NCI-H82 treated with DMSO at 0.1 percent for 48 hours (cell line): ENCODE results near the gene NCKIPSD.

ENCODE experiments used
- DNase-seq: peaks from one replicate; lab custom pipeline; 2025; ENCODE audit not compliant: unreplicated experiment; lab: John Stamatoyannopoulos, UW

NCKIPSD gene

DNA sequence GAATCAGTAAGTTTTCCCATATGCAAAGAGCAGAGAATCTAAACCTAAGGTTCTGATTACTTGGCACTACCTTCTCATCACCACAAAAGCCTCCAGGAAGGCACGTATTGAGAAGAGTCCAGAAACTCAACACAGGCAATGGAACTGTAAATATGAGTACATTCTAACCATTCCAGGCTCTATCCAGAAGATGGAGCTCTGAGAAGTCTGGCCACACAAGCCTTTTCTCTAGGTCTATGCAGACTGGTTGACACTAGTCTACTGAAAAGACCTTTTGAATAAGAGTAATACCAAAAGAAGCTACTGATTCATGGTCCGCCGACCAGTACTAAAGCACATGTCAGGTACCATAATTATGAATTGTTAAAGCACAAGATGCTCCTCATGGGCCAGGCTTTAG is 12.2 kb upstream of the NCKIPSD start:
- DNase-seq: no peak

DNA sequence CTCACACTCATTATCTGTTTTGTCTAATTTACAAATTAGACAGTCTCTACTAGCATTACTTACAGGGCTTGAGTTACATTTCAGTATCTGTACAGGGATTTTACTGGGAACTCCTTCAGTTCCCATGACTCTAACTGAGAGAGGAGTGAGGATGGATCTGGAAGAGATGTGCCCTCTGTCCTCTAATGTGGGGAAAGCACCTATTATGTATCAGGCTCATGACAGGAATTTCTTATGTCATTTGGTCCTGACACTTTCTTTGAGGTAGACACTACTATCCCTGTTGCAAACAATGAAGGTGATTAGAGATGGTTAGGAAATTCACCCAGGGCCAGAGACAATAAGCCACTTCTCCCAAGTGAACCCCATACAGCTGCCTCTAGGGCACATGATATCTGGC is 10.9 kb upstream of the NCKIPSD start:
- DNase-seq: no peak

DNA sequence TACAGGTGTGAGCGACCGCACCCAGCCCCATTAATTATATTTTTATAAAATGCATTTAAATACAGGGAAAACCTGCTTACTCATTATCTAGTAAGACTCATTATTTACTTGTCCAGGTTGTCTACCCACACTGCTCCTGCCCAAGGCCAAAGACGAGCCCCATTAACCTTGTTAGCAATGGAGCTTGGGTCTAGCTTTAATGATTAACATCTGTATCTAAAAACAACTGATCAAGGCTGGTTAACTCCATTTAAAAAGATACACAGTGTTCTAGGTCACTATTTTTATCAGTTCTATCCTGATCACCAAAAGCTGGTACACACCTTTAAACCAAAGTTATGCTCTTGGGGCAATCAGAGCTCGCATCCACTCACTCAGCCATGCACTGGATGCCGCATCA is 10.4 kb upstream of the NCKIPSD start:
- no peak for DNase-seq

DNA sequence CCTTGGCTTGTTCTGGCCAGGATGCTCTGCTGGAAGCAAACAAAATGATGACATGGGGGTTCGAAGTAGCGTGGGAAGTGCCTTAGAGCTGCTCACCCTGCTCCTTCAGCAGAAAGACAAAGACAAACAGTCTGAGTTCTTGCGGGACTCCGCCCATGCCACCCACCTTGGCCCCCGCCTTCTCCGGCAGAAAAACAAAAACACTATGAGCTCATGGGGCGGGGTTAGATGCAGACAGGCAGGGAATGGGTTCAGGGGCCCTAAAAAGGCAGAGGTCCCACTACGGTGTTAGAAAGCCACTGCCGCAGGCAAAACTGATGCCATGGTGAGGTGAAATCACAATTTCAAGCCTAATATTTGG is 9.7 kb upstream of the NCKIPSD start:
- no peak for DNase-seq

DNA sequence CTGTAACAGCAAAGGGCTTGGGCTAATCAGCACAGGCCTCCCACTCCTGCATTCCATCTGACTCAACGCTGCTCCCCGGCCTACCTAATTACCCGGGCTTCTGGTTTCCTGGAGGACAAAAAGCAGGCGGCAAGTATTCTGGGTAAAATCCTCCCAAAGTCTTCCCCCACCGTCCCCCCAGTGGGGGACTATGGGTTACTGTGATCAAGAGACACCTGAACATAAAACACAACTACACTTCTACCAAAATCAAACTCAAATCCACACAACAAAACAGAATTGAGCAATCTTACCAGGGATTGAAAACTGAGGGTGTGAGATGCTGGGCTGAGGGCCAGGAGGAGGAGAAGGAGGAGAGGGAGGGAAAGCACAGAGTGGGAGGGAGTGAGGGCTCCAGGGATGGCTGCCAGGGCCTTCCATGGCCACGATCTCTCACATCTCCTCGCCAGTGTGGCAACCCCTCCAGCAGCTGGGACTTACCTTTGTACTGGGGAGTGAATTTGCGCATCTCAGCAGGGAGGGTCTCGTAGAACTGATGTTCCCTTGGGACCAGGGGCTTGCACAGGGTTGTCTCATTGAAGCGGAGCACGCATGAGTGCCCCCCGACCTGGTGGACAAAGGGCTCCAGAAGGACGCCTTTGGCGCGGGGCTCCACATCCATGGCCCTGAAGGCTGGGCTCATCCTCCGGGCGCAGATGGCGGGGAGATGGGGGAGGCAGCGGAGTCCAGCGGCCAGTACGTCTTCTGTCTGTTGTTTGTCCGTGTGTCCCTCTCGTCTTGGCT is 9.1 kb upstream of the NCKIPSD start:
- DNase-seq: no peak

DNA sequence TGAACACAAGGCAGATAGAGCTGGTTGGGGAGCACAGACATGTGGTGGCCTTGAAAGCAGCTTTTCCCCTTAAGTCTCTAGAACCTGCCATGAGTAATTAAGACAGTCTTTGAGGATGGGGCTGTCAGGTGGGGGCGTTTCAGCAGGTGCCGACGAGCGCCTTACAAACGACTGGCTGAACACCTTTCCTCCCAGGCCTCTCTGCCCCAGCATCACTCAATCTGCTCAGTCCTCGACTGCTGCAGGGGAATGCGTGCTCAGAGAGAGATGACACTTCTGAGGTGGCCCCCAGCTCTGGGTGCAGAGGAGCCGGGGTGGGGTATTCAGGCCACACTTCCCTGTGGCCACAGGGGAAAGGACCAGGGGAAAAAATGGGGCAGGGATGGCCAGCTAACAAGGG is 8.1 kb upstream of the NCKIPSD start:
- no peak for DNase-seq

DNA sequence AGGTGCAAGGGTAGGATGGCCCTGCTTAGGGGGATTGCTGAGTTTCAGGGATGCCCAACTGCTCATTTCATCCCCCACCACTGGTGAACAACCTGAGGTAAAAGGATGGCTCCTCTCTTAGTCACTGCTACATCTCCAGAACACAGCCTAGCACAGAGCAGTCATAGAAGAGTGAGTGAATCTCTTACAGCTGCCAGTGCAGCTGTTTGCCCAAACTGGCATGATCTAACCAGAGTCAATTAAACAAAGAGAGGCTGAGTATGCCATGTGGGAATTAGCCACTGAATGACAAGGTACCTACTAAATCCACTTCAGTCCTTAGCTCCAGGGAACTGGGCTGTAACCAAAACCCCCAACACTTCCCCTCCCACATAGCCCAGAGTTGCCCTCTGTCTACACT is 6.8 kb upstream of the NCKIPSD start:
- no peak for DNase-seq

DNA sequence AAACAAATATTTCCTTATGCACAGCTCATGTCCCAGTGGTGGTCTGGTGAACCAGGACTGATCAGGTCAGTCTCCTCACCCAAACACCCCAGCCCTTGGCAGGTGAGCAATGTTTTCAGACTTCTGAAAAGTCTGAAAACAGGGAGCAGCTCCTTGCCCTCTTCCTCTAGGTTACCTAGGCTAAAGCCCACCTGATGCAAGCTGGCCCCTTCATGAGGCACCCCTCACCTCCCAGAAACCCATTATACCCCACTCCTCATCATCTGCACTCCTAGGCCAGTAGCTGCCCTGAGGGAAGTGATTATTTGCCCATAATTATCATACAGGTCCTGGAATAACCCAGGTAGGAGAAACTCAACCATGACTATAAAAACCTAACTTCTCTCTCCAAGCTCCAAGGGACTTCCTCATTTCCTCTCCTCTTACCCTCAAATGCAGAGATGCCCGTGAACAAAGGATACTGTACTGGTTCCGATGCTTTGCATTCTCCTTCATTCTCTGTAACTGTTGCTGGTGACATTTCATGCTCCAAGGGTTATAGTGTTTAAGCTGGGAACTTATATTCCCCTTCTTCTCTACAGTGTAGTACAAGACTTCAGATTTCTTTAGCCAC is 5.2 kb upstream of the NCKIPSD start:
- DNase-seq: no peak

DNA sequence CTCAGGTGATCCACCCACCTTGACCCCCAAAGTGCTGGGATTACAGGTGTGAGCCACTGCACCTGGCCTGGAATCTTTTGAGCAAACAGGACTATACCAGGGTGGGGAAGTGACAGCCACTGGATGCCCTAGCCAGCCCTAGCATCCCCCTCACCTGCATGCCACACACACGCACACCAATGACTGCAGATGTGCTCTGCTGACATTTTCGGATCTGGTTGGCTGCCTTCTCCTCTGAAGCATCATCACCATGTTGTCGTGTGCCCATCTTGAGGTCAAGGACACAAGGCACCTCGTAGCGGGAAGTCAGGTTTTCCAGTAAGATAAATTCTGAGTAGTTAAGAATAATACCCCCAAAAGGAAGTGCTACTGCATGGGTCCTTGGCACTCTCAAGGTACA is 3.7 kb upstream of the NCKIPSD start:
- no peak for DNase-seq

DNA sequence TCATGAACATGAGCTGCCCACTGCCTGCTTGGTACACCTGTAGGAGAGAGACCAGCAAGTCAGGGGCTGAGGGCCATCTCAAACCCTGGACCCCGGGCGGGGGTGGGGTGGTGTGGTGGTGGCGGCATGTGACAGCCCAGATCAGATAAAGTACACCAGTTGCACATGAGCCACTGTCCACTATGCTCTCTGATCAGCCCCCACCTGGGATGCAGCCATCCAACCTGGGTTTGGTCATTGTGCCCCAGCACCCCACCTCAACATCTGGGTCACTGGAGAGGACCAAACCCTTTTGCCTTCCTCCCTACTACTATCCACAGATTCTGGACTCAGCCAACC is 3.0 kb upstream of the NCKIPSD start:
- no peak for DNase-seq

DNA sequence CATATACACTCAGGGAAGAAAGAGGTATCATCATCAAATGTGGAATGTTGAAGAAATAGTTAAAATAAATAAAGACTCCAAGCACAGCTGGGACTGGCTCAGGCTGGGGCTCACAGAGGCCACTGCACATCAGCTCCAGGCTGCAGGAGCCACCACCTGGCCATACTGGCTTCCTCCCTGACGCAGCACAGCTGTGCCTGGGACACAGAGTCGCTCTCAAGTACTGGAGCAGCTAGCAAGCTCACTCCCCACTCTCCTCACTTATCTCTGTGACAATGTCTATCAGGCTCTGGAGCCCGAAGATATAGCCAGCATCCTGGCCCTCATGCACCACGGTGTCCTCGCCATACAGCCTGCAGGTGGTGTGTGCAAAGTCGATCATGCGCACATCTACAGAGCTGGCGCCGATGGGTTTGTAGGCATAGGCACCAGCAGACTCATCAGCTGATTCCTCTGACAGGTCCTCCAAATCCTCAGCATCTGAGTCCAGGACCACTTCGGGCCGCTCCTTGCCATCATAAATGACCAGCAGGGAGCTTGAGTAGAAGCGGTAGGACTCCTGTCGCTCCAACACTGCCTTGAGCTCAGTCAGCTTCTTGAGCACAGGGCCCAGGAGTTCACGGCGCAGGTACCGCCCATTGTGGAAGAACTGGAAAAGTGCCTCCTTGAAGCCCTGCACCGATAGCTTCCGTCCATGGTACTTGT is 2.5 kb upstream of the NCKIPSD start:
- no peak for DNase-seq

DNA sequence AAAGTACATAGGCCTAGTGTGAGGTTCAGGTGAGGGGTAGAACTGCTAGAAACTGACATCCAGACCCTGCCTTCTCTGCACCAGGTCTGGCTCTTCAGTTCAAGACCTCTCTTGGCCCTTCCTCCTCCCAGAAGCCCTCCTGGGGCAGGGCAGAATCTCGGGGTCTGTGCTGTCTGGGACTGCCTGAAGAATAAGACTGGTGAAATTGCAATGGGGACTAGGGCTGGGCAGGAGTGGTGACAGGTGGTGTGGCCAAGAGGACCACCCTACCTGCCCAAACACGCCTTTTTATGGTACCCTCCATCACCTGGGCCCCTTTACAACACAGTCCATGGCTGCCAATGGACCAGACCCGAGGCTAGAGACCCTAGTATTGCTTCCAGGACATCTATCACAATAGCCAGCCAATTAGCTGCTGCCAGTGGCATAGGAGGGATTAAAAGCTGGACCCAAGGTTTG is 1.5 kb upstream of the NCKIPSD start:
- DNase-seq: no peak

DNA sequence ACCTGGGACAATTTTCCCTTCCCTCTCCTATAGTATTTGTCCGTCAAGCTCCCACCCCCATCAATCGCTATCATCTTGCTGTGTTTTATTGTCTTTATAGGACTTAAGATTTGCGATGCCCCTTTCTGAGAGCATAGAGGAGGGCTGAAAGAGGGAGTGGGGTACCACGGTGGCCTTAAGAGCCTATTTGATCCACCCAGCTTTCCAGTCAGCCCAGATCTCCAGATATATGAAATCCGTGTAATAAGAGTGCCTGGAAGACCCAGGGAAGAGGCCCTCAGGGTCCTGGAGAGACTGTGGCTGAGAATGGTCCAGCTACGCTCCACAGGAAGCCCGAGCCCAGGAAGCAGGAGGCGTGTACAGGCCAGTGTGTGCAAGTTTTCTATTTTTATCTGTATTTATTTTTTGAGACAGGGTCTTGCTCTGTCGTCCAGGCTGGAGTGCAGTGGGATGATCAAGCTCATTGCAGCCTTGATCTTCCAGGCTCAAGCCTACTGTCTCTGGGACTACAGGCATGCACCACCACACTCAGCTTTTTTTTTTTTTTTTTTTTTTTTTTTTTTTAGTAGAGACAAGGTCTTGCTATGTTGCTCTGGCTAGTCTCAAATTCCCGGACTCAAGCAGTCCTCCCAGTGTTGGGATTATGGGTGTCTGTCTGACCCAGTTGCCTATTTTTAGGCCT is 964 bp upstream of the NCKIPSD start:
- DNase-seq: no peak

DNA sequence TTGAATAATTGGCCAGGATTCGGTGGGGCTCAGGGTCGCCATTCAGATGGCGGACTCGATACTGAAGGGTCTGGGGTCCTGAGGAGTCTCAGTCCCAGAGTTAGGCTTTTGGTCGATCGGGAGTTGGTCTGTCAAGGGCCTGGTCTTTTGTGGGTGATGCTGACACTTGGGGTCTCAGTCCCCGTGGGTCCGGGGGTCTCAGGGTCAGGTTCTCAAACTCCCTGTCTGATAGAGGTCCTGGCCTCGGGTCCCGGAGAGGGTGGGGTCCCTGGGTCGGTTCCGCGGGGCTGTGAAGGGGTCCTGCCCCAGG is 467 bp downstream of the NCKIPSD start:
- no peak for DNase-seq

DNA sequence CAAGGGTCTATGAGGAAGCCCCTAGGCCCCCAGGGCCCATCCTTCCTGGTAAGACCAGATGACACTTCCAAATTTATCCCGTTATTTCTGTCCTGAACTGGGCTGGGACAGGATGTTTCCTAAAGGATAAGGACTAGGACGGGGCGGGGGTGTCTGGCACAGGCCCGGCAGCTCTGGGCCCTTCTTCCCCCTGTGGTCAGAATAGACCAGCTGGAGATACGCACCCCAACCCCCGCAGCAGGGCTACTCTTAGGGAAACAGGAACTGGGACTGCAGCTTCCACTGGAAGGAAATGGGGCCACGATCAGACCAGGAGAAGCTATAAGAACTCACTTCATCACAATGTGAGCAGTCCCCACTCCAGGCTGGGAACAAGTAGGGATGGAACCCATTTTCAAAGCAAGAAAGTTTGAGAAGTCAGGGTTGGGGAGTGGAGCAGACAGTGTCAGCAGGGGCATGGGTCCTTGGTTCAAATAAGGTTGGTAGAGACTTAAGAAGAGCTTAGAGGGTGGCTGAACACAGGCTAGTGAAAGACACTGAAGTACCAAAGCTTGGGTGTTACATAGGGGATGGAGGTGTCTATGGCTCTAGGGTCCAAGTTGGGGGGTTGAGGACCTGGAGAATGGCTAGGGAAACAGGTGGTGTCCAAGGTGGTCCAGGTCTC is 1.1 kb downstream of the NCKIPSD start:
- no peak for DNase-seq

DNA sequence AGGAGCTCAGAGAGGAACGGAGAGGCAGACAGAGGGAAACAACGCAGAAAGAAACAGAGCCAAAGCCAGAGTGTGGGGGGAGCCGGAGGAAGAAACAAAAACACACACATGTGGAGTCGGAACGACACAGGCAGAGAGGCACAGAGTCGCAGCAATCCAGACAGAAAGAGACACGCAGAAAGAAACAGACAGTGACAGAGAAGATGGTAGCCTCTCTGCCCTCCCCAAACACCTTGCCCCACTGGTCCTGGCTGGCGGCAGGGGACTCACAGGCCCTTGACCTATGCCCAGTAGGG is 1.7 kb downstream of the NCKIPSD start:
- no peak for DNase-seq

DNA sequence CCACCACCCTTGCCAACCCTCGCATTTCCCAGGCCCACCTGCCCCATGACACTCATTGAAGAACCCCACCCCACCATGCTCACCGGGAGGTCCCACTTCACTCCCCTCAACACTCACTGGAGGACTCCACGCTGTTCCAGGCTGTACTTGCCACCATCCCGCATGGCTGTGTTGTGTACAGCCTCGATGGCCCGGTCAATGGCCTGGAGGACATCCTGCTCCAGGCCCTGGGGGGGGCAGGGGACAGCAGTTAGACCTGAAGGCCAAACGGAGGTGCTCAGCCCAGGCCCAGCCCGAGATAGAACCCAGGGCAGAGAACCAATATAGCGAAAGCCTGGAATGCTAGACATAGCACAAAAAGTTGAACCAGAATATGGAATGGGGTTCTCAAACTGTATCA is 2.9 kb downstream of the NCKIPSD start:
- no peak for DNase-seq

DNA sequence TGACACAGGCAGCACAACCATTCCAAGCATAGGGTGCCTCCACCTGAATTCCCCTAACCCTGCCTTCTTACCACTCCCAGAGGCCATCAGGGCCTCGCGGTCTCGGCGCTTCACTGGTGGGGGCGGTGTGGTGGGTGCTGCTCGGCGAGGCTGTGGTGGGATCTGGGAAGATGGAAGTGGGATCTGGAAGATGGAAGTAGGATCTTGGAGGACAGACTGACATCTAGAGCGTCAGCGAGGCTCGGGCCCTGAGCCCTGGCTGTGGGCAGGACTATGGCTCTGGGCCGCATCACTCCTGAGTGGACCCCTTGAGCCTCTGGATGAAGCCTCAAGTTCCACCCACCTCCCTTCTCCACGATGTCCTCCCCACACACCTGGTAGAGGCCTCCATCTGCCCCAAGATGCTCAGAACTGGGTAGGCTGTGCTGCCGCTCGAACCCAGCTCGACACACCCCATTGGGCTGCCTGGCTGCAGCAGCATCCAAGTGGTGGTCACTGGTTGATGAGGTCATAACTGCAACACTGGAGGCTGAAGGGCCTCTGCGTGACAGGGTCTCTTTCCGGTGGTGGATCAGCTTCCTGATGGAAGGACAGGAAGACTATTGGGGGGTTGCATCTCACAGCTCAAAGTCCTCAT is 3.6 kb downstream of the NCKIPSD start:
- no peak for DNase-seq

DNA sequence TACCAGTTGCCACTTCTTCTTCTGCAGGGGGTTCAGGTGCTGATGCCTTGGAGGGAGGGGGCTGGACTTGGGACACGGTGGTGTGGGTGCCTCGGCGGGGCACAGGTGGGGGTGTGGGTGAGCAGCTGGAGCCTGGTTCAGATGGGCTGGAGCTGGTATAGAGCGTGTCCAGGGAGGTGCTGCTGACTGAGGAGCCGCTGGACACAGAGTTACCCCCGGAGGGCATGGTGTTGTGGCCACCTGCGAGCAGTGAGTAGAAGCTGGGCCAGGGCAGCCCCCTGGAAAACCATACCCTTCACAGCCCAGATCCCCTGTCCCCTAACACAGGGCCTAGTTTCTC is 4.2 kb downstream of the NCKIPSD start:
- DNase-seq: no peak

DNA sequence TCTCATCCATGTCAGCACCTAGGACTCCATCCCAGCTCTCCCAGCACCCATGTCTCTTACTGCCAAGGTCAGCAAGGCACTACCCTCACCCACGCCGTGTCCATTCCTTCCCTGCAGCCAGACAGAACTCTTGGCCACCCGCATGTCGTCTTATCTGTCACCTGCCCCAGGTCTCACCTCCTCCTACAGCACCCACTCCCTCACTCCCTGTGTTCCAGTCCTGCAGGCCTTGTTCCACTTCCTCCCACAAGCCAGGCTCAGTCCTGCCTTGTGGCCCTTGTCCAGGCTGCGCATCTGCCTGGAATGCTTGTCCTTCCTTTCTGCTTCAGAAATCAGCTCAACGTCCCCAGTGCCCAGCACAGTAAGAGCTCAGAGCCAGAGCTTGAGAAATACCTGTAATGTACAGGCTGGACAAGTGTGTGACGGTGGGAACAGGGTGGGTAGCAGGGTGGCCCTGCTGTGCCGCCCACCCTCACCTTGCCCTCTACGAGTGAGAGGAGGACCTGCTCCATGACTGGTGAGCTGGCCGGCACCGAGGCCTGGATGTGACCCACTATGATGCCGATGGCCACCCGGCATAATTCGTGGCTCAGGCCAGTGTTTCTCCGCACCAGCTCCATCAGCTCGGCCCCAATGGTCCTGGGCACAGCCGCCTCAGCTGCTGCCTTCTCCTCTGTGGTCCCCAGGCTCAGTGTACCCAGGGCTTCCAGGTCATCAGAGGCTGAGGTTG is 4.7 kb downstream of the NCKIPSD start:
- no peak for DNase-seq
